HepG2 (cell line): Measurements from ENCODE around the gene GLDC. TPM values are rescaled to one million over a fixed set of nuclear protein-coding genes. Genes with fewer than 3 reads are reported as not detected.

ENCODE experiments used
- ATAC-seq: fragments of 200-7000 bp; cut with Tn5 transposase; 3 replicates; pipeline ENCODE4 v1.9.1; 2020; ENCODE audit warnings: mild to moderate bottlenecking, moderate library complexity
- BruUV-seq: library from RNA; stranded (reverse); fragments of 400-500 nt; replicated peaks from 2 replicates; lab custom pipeline; 2021; lab: Mats Ljungman, UMichigan
- CTCF ChIA-PET: fragments of 300-600 bp; formaldehyde crosslinking; extraction: SDS; loops from one replicate; lab custom pipeline; 2021; ENCODE audit warnings: low total read pairs, inconsistent platforms, low intra/inter-chr PET ratio; lab: Yijun Ruan, JAX
- POLR2A ChIA-PET: fragments of 350-600 bp; sonication (Branson Sonifier 250); formaldehyde crosslinking; loops from one replicate; lab custom pipeline; 2020; ENCODE audit warnings: antibody characterized with exemption, inconsistent platforms; lab: Yijun Ruan, JAX
- DNase-seq: peaks from one replicate; pipeline ENCODE4 v3.0.0-alpha.2; 2015; ENCODE audit warnings: low spot score
- FAIRE-seq: peaks from 3 replicates; lab custom pipeline; 2011; peaks lifted over from hg19 to GRCh38; lab: Jason Lieb, UNC
- H2AFZ ChIP-seq: one replicate; pipeline ENCODE4 v1.6.1; 2011; ENCODE audit warnings: low read length, inconsistent platforms
- H3K27ac ChIP-seq: fragments of 300-600 bp; 3 replicates; pipeline ENCODE4 v1.8.0; 2011; ENCODE audit warnings: mixed run types, mild to moderate bottlenecking, mixed read lengths, low read length, inconsistent platforms; ENCODE audit not compliant: insufficient read depth; ENCODE audit errors: extremely low read length
- H3K27me3 ChIP-seq, 2 experiments: fragments of 200-600 bp in 1 of 2; 2 replicates in 1 of 2; 3 replicates in 1 of 2; pipeline versions ENCODE4 v1.6.0 to v1.8.0; 2011; ENCODE audit warnings: low read length in 2 of 2, mild to moderate bottlenecking in 2 of 2, moderate library complexity in 2 of 2, inconsistent platforms in 1 of 2; ENCODE audit not compliant: insufficient read depth in 2 of 2, control insufficient read depth in 1 of 2
- H3K36me3 ChIP-seq, 2 experiments: fragments of 200-600 bp in 1 of 2; replicated peaks in 1 of 2; 2 replicates in 1 of 2; 3 replicates in 1 of 2; pipeline versions ENCODE4 v1.5.1 to v1.8.0; 2011; ENCODE audit warnings: low read length in 2 of 2, inconsistent platforms in 1 of 2; ENCODE audit not compliant: insufficient read depth in 2 of 2, control insufficient read depth in 1 of 2
- H3K4me1 ChIP-seq: 2 replicates; pipeline ENCODE4 v1.5.1; 2012; ENCODE audit warnings: low read length, inconsistent platforms; ENCODE audit not compliant: insufficient read depth
- H3K4me2 ChIP-seq: 2 replicates; pipeline ENCODE4 v1.6.0; 2011; ENCODE audit warnings: low read depth, low read length, inconsistent platforms
- H3K4me3 ChIP-seq, 3 experiments: fragments of 200-600 bp in 1 of 3; sonication (generic), shearing (Covaris generic) in 1 of 3; replicated peaks in 1 of 3; 2 replicates each; pipeline ENCODE4 v1.5.1; 2011 to 2016; ENCODE audit warnings: low read length in 3 of 3, inconsistent platforms in 2 of 3, low read depth in 2 of 3, mild to moderate bottlenecking in 2 of 3, control low read depth in 1 of 3, mixed read lengths in 1 of 3; ENCODE audit not compliant: insufficient read depth in 1 of 3
- H3K79me2 ChIP-seq: one replicate; pipeline ENCODE4 v1.6.1; 2011; ENCODE audit warnings: low read length, inconsistent platforms; ENCODE audit not compliant: insufficient read depth
- H3K9ac ChIP-seq: 2 replicates; pipeline ENCODE4 v1.6.0; 2011; ENCODE audit warnings: mild to moderate bottlenecking, low read depth, low read length, inconsistent platforms; ENCODE audit not compliant: insufficient read depth
- H3K9me3 ChIP-seq: 2 replicates; pipeline ENCODE4 v1.5.1; 2012; ENCODE audit warnings: mild to moderate bottlenecking, low read length
- H4K20me1 ChIP-seq: 2 replicates; pipeline ENCODE4 v1.6.0; 2011; ENCODE audit warnings: inconsistent platforms, mild to moderate bottlenecking, low read length, moderate library complexity; ENCODE audit not compliant: insufficient read depth
- AKNA ChIP-seq: sonication (generic); formaldehyde crosslinking; IDR thresholded peaks from 2 replicates; pipeline ENCODE4 v1.4.0; 2020; ENCODE audit warnings: missing genetic modification reagents, borderline replicate concordance
- CEBPB ChIP-seq: IDR thresholded peaks from 2 replicates; pipeline ENCODE4 v1.6.1; 2011; ENCODE audit warnings: low read depth, low read length, improper control_type of control experiment, borderline replicate concordance
- CREB3 ChIP-seq: sonication (generic); formaldehyde crosslinking; IDR thresholded peaks from 2 replicates; pipeline ENCODE4 v1.5.0; 2020; ENCODE audit warnings: missing genetic modification reagents
- GTF3A ChIP-seq: sonication (generic); formaldehyde crosslinking; conservative IDR thresholded peaks from 2 replicates; pipeline ENCODE4 v1.4.0; 2020; ENCODE audit warnings: mild to moderate bottlenecking, missing genetic modification reagents
- MEIS1 ChIP-seq: sonication (generic); formaldehyde crosslinking; IDR thresholded peaks from 2 replicates; pipeline ENCODE4 v1.9.0; 2021; ENCODE audit warnings: mild to moderate bottlenecking, missing genetic modification reagents, moderate library complexity, borderline replicate concordance
- PTBP1 ChIP-seq: fragments of 200-400 bp; formaldehyde crosslinking; IDR thresholded peaks from 2 replicates; pipeline ENCODE4 v1.6.1; 2018; ENCODE audit warnings: low read length, low read depth; ENCODE audit not compliant: poor library complexity, severe bottlenecking
- SNAPC4 ChIP-seq: sonication (generic); formaldehyde crosslinking; IDR thresholded peaks from 2 replicates; pipeline ENCODE4 v1.4.0; 2020; ENCODE audit warnings: mild to moderate bottlenecking, missing genetic modification reagents
- SP4 ChIP-seq: sonication (generic); formaldehyde crosslinking; IDR thresholded peaks from 2 replicates; pipeline ENCODE4 v1.8.1; 2023; ENCODE audit warnings: mild to moderate bottlenecking, missing genetic modification reagents
- ZBTB46 ChIP-seq: sonication (generic); formaldehyde crosslinking; IDR thresholded peaks from 2 replicates; pipeline ENCODE4 v1.4.0; 2020; ENCODE audit warnings: mild to moderate bottlenecking, missing genetic modification reagents, borderline replicate concordance
- ZBTB7A ChIP-seq: sonication (generic); formaldehyde crosslinking; IDR thresholded peaks from 2 replicates; pipeline ENCODE4 v1.8.0; 2022; ENCODE audit warnings: mild to moderate bottlenecking, missing genetic modification reagents
- ZNF160 ChIP-seq: sonication (generic); formaldehyde crosslinking; IDR thresholded peaks from 2 replicates; pipeline ENCODE4 v1.8.0; 2022; ENCODE audit warnings: mild to moderate bottlenecking, inconsistent platforms, missing genetic modification reagents
- ZSCAN20 ChIP-seq: sonication (generic); formaldehyde crosslinking; IDR thresholded peaks from 2 replicates; pipeline ENCODE4 v1.4.0; 2020; ENCODE audit warnings: missing genetic modification reagents, mild to moderate bottlenecking, borderline replicate concordance
- WGBS: methylation state at CpG from one replicate; pipeline ENCODE4 v1.1.6; 2017; ENCODE audit warnings: low lambda C conversion rate; 5-methylcytosine and 5-hydroxymethylcytosine counted together
- in situ Hi-C: cut with HindIII; loops from 2 replicates; pipeline ENCODE4 v1.10.0; 2017; ENCODE audit warnings: low pct_unique_long_range_greater_than_20kb; ENCODE audit not compliant: extremely low pct_ligation_motif_present
- intact Hi-C: fragments of 100-400 bp; cut with micrococcal nuclease; formaldehyde crosslinking; loops from one replicate; pipeline ENCODE4 v1.10.0; 2022; ENCODE audit not compliant: unreplicated experiment
- polyA plus RNA-seq, 8 experiments: library from polyadenylated mRNA; depleted of rRNA in 3 of 8; stranded (reverse) in 7 of 8; unstranded in 1 of 8; fragments of >200 nt; fragmentation: Illumina TruSeq in 4 of 8; extraction: Trizol in 4 of 8; gene quantifications; 2 replicates each; pipeline versions ENCODE4 v1.2.1 to v1.2.3, GENCODE V29; 2011 to 2016; ENCODE audit warnings: low read depth in 4 of 8, missing spikeins in 1 of 8, mixed read lengths in 1 of 8; ENCODE audit not compliant: insufficient read depth in 1 of 8
- total RNA-seq, 5 experiments: library from RNA; depleted of rRNA; stranded (reverse); fragments of >200 nt; fragmentation: Illumina TruSeq; extraction: Trizol; gene quantifications; 2 replicates each; pipeline ENCODE4 v1.2.3, GENCODE V29; 2016; ENCODE audit warnings: low read depth in 1 of 5

GLDC gene
- total and polyA plus RNA-seq, 2 of the 13 experiments (the other 11 are each of a cell fraction or from before 2014, with no cell fraction given): 59.3 to 115 TPM

- ChIA-PET CTCF (no interaction called here), POLR2A (no interaction called here)
- no peak for TF ChIP-seq ZNF160 (CRISPR knock-in tag)
- no peak for TF ChIP-seq ZBTB46
- no peak for TF ChIP-seq GTF3A (CRISPR knock-in tag)
- no peak for TF ChIP-seq AKNA
- no peak for TF ChIP-seq SP4 (CRISPR knock-in tag)
- no peak for TF ChIP-seq ZSCAN20
- TF ChIP-seq CREB3 (CRISPR knock-in tag): no peak
- no peak for TF ChIP-seq CEBPB
- no peak for TF ChIP-seq ZBTB7A (CRISPR knock-in tag)
- TF ChIP-seq PTBP1: no peak
- no peak for TF ChIP-seq MEIS1 (CRISPR knock-in tag)
- no peak for TF ChIP-seq SNAPC4 (CRISPR knock-in tag)
Observed at GRCh38 chr9:6600006-6600405, 45.5 kb downstream of the GLDC start.

More at GRCh38 chr9:6600006-6600405, 45.5 kb downstream of the GLDC start:
- no peak for FAIRE-seq
- no peak for DNase-seq
- 90% methylated on average over 5 of the region's 5 CpGs for WGBS
- BruUV-seq: no TSS peak
- no peaks in the 10 kb centered on the region for H3K27me3 ChIP-seq
- no peaks in the 10 kb centered on the region for H3K79me2 ChIP-seq
- H3K4me2 ChIP-seq: no peak overlapping the region
- intact Hi-C loops (no loop called here), in situ Hi-C loops (no loop called here)
- no peaks in the 10 kb centered on the region for H4K20me1 ChIP-seq
- H3K4me1 ChIP-seq: peaks cover 8% of the 10 kb centered on the region; the same call in 1 of the 2 replicates
- H3K27ac ChIP-seq: no peak overlapping the region
- no peak overlapping the region for H3K4me3 ChIP-seq
- H3K9me3 ChIP-seq: no peaks in the 10 kb centered on the region
- no peak overlapping the region for H2AFZ ChIP-seq
- peaks cover 21 to 66% of the 10 kb centered on the region in 2 experiments for H3K36me3 ChIP-seq
- ATAC-seq: no peak
- no peak overlapping the region for H3K9ac ChIP-seq
